ENCODE measurements around the gene TRIM69.

TRIM69 gene

GRCh38 chr15:44796508-44796907 lies 60.2 kb downstream of the TRIM69 start:
- no peak overlapping the region for H3K27ac Mint-ChIP-seq
- H3K4me3 Mint-ChIP-seq: no peak overlapping the region
- DNase-seq (no peak), ATAC-seq (no peak)
- H3K9me3 Mint-ChIP-seq: no peaks in the 10 kb centered on the region
- H3K4me1 Mint-ChIP-seq: no peaks in the 10 kb centered on the region
- peaks cover 4% of the 10 kb centered on the region for H3K27me3 Mint-ChIP-seq
- no peaks in the 10 kb centered on the region for H3K36me3 Mint-ChIP-seq (ENCODE audit: low read depth)

DNA sequence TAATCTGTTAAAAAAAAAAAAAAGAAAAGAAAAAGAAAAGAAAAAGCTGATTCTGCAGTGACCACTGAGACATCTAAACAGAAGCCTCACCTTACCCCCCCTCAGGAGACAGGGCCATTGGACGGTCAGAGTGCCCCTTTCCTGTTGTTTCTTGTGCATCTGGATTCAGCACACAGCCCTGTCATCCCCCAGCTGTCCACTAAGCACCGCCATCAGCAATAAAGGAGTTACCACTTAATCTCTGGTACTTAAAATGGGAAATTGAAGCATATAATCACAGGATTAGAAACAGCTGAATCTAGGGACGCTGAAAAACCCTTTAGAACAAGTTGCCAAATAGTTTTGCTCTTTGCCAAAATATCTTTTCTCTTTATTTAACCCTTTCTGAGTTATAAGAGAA lies 62.5 kb downstream of the TRIM69 start:
- Mint-ChIP-seq H3K9me3 (no peaks in the 10 kb centered on the region), H3K36me3 (ENCODE audit: low read depth) (no peaks in the 10 kb centered on the region), H3K4me1 (peaks cover 5% of the 10 kb centered on the region), H3K27ac (no peak overlapping the region), H3K27me3 (peaks cover 4% of the 10 kb centered on the region), H3K4me3 (no peak overlapping the region)
- DNase-seq: no peak
- ATAC-seq: no peak

GRCh38 chr15:44801364-44801763 lies 65.0 kb downstream of the TRIM69 start:
- no peaks in the 10 kb centered on the region for H3K9me3 Mint-ChIP-seq
- no peaks in the 10 kb centered on the region for H3K36me3 Mint-ChIP-seq (ENCODE audit: low read depth)
- ATAC-seq (no peak), DNase-seq (no peak)
- H3K4me1 Mint-ChIP-seq: peaks cover 5% of the 10 kb centered on the region
- peaks cover 4% of the 10 kb centered on the region for H3K27me3 Mint-ChIP-seq
- H3K4me3 Mint-ChIP-seq: no peak overlapping the region
- H3K27ac Mint-ChIP-seq: no peak overlapping the region

- Mint-ChIP-seq H3K36me3 (ENCODE audit: low read depth) (no peaks in the 10 kb centered on the region), H3K4me3 (no peak overlapping the region), H3K9me3 (no peaks in the 10 kb centered on the region), H3K4me1 (peaks cover 5% of the 10 kb centered on the region), H3K27me3 (peaks cover 4% of the 10 kb centered on the region), H3K27ac (no peak overlapping the region)
- DNase-seq: no peak
- ATAC-seq: no peak
Observed at GRCh38 chr15:44801797-44802196, 65.5 kb downstream of the TRIM69 start.

- no peak overlapping the region for H3K27ac Mint-ChIP-seq
- H3K27me3 Mint-ChIP-seq: peaks cover 4% of the 10 kb centered on the region
- H3K4me1 Mint-ChIP-seq: peaks cover 5% of the 10 kb centered on the region
- ATAC-seq (no peak), DNase-seq (no peak)
- no peak overlapping the region for H3K4me3 Mint-ChIP-seq
- H3K36me3 Mint-ChIP-seq (ENCODE audit: low read depth): no peaks in the 10 kb centered on the region
- no peaks in the 10 kb centered on the region for H3K9me3 Mint-ChIP-seq
Observed at GRCh38 chr15:44802336-44802735, 66.0 kb downstream of the TRIM69 start.

- Mint-ChIP-seq H3K4me1 (peaks cover 5% of the 10 kb centered on the region), H3K27me3 (peaks cover 3% of the 10 kb centered on the region), H3K36me3 (ENCODE audit: low read depth) (no peaks in the 10 kb centered on the region), H3K4me3 (no peak overlapping the region), H3K27ac (no peak overlapping the region), H3K9me3 (no peaks in the 10 kb centered on the region)
- no peak for DNase-seq
- ATAC-seq: no peak
Observed at GRCh38 chr15:44804298-44805046, 68.1 kb downstream of the TRIM69 start.

- ATAC-seq (no peak), DNase-seq (no peak)
- Mint-ChIP-seq H3K4me1 (peaks cover 5% of the 10 kb centered on the region), H3K27me3 (peaks cover 7% of the 10 kb centered on the region), H3K4me3 (no peak overlapping the region), H3K27ac (no peak overlapping the region), H3K9me3 (no peaks in the 10 kb centered on the region), H3K36me3 (ENCODE audit: low read depth) (no peaks in the 10 kb centered on the region)
Observed at GRCh38 chr15:44808557-44808956, 72.2 kb downstream of the TRIM69 start.

DNA sequence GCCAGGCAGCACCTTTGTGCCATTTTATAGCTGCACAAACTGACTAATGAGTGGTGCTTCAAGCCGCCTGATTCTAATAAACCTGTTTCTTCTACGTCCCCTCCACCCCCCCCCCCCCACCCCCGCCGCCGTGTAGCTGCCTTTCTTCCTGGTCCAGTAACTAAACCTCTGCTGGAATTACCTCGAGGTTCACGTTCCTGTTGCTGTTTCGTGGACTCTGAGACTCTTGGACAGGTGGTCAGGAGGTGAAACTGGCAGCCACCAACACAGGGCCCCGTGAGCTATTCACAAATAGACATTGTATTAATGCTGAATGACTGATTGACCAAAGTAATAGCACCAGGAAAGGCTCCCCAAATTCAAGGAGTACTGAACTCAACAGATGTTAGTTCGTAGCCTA lies 73.9 kb downstream of the TRIM69 start:
- no peaks in the 10 kb centered on the region for H3K36me3 Mint-ChIP-seq (ENCODE audit: low read depth)
- H3K9me3 Mint-ChIP-seq: no peaks in the 10 kb centered on the region
- no peak overlapping the region for H3K27ac Mint-ChIP-seq
- DNase-seq: no peak
- peaks cover 7% of the 10 kb centered on the region for H3K4me1 Mint-ChIP-seq
- H3K27me3 Mint-ChIP-seq: peaks cover 7% of the 10 kb centered on the region
- ATAC-seq: no peak
- no peak overlapping the region for H3K4me3 Mint-ChIP-seq

- no peak for ATAC-seq
- peaks cover 7% of the 10 kb centered on the region for H3K4me1 Mint-ChIP-seq
- no peak overlapping the region for H3K27ac Mint-ChIP-seq
- H3K27me3 Mint-ChIP-seq: peaks cover 7% of the 10 kb centered on the region
- no peak overlapping the region for H3K4me3 Mint-ChIP-seq
- no peak for DNase-seq
- H3K36me3 Mint-ChIP-seq (ENCODE audit: low read depth): no peaks in the 10 kb centered on the region
- H3K9me3 Mint-ChIP-seq: no peaks in the 10 kb centered on the region
Observed at GRCh38 chr15:44811337-44811736, 75.0 kb downstream of the TRIM69 start.

- peaks cover 7% of the 10 kb centered on the region for H3K4me1 Mint-ChIP-seq
- no peak overlapping the region for H3K27ac Mint-ChIP-seq
- no peak for DNase-seq
- no peak overlapping the region for H3K4me3 Mint-ChIP-seq
- peaks cover 7% of the 10 kb centered on the region for H3K27me3 Mint-ChIP-seq
- H3K36me3 Mint-ChIP-seq (ENCODE audit: low read depth): no peaks in the 10 kb centered on the region
- no peak for ATAC-seq
- H3K9me3 Mint-ChIP-seq: no peaks in the 10 kb centered on the region
Observed at GRCh38 chr15:44812029-44812517, 75.7 kb downstream of the TRIM69 start.

- no peak overlapping the region for H3K27ac Mint-ChIP-seq
- H3K9me3 Mint-ChIP-seq: no peaks in the 10 kb centered on the region
- H3K4me3 Mint-ChIP-seq: no peak overlapping the region
- no peak for DNase-seq
- peak; percentile 69 for ATAC-seq
- peaks cover 7% of the 10 kb centered on the region for H3K4me1 Mint-ChIP-seq
- H3K27me3 Mint-ChIP-seq: peaks cover 7% of the 10 kb centered on the region
- H3K36me3 Mint-ChIP-seq (ENCODE audit: low read depth): no peaks in the 10 kb centered on the region
Observed at GRCh38 chr15:44813231-44813630, 76.9 kb downstream of the TRIM69 start.

Data from activated naive CD8-positive, alpha-beta T cell treated with anti-CD3 and anti-CD28 coated beads, Interleukin-2, amount 50 U/mL, for 24 hours (primary cell).